ENCODE results near the gene NAPSA.

- TF ChIP-seq, protein P1, sequence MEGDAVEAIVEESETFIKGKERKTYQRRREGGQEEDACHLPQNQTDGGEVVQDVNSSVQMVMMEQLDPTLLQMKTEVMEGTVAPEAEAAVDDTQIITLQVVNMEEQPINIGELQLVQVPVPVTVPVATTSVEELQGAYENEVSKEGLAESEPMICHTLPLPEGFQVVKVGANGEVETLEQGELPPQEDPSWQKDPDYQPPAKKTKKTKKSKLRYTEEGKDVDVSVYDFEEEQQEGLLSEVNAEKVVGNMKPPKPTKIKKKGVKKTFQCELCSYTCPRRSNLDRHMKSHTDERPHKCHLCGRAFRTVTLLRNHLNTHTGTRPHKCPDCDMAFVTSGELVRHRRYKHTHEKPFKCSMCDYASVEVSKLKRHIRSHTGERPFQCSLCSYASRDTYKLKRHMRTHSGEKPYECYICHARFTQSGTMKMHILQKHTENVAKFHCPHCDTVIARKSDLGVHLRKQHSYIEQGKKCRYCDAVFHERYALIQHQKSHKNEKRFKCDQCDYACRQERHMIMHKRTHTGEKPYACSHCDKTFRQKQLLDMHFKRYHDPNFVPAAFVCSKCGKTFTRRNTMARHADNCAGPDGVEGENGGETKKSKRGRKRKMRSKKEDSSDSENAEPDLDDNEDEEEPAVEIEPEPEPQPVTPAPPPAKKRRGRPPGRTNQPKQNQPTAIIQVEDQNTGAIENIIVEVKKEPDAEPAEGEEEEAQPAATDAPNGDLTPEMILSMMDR (IDR thresholded peaks at IDR 0.05): no peak
- TF ChIP-seq POLR2A (IDR thresholded peaks at IDR 0.05) (no peak), POLR2AphosphoS5 (IDR thresholded peaks at IDR 0.05) (no peak), EP300 (IDR thresholded peaks at IDR 0.05) (no peak)
These were observed 4.0 kb downstream of the NAPSA start for GRCh38 chr19:50361290-50362029.

All from sigmoid colon (tissue), 4 donors.